SH-SY5Y (cell line): ENCODE measurements around the gene EXO5.

ENCODE experiments used
- GATA2 ChIP-seq: IDR thresholded peaks from 2 replicates; pipeline ENCODE4 v1.6.1; 2011; ENCODE audit warnings: mild to moderate bottlenecking, low read depth, low read length
- GATA3 ChIP-seq: IDR thresholded peaks from 2 replicates; pipeline ENCODE4 v1.6.1; 2011; ENCODE audit warnings: low read depth, mild to moderate bottlenecking, low read length, moderate library complexity

GRCh38 chr1:40556121-40556520 is 47.6 kb downstream of the EXO5 start:
- TF ChIP-seq GATA3 (no peak), GATA2 (no peak)
